HepG2 (cell line): ENCODE measurements around the gene NDUFB6. TPM values are rescaled to one million over a fixed set of nuclear protein-coding genes. Genes with fewer than 3 reads are reported as not detected.
A peak's percentile ranks its signal among the peaks of the same experiment; 100 is the strongest.

Experiments used
- DZIP1 ChIP-seq: sonication (generic); formaldehyde crosslinking; IDR thresholded peaks from 2 replicates; pipeline ENCODE4 v1.5.0; 2020; ENCODE audit warnings: mild to moderate bottlenecking, missing genetic modification reagents
- GTF2F1 ChIP-seq: fragments of 150-350 bp; IDR thresholded peaks from 2 replicates; pipeline ENCODE4 v1.6.1; 2014; ENCODE audit warnings: low read length
- HNRNPL ChIP-seq: fragments of 200-400 bp; formaldehyde crosslinking; IDR thresholded peaks from 2 replicates; pipeline ENCODE4 v1.6.1; 2017; ENCODE audit warnings: mild to moderate bottlenecking, low read depth, low read length
- PAXIP1 ChIP-seq: sonication (generic); formaldehyde crosslinking; conservative IDR thresholded peaks from 2 replicates; pipeline ENCODE4 v1.4.0; 2020; ENCODE audit warnings: mild to moderate bottlenecking, missing genetic modification reagents, moderate library complexity
- POLR2AphosphoS2 ChIP-seq: IDR thresholded peaks from 2 replicates; pipeline ENCODE4 v1.6.1; 2011; ENCODE audit warnings: low read depth, low read length, improper control_type of control experiment
- PPARG ChIP-seq: conservative IDR thresholded peaks from 2 replicates; pipeline ENCODE4 v1.6.1; 2016; ENCODE audit warnings: missing biosample characterization, missing genetic modification reagents
- SMAD3 ChIP-seq: sonication (generic); formaldehyde crosslinking; IDR thresholded peaks from 2 replicates; pipeline ENCODE4 v1.4.0; 2020; ENCODE audit warnings: missing genetic modification reagents
- STAT6 ChIP-seq: sonication (generic); formaldehyde crosslinking; IDR thresholded peaks from 2 replicates; pipeline ENCODE4 v1.4.0; 2020; ENCODE audit warnings: missing genetic modification reagents, mild to moderate bottlenecking, borderline replicate concordance
- ZBTB25 ChIP-seq: IDR thresholded peaks from 2 replicates; pipeline ENCODE4 v1.6.1; 2018; ENCODE audit warnings: missing genetic modification reagents
- ZNF124 ChIP-seq: sonication (generic); formaldehyde crosslinking; IDR thresholded peaks from 2 replicates; pipeline ENCODE4 v1.4.0; 2020; ENCODE audit warnings: missing genetic modification reagents
- ZNF546 ChIP-seq: sonication (generic); formaldehyde crosslinking; conservative IDR thresholded peaks from 2 replicates; pipeline ENCODE4 v1.8.1; 2023; ENCODE audit warnings: mild to moderate bottlenecking, missing genetic modification reagents
- ZNF598 ChIP-seq: sonication (generic); formaldehyde crosslinking; IDR thresholded peaks from 2 replicates; pipeline ENCODE4 v1.5.1; 2020; ENCODE audit warnings: mild to moderate bottlenecking, missing genetic modification reagents, borderline replicate concordance
- ZNF766 ChIP-seq: sonication (generic); formaldehyde crosslinking; IDR thresholded peaks from 2 replicates; pipeline ENCODE4 v1.5.0; 2020; ENCODE audit warnings: missing genetic modification reagents, borderline replicate concordance
- ZNF775 ChIP-seq: sonication (generic); formaldehyde crosslinking; IDR thresholded peaks from 2 replicates; pipeline ENCODE4 v1.4.0; 2020; ENCODE audit warnings: missing genetic modification reagents, mild to moderate bottlenecking, moderate library complexity, borderline replicate concordance
- ZNF782 ChIP-seq: sonication (generic); formaldehyde crosslinking; IDR thresholded peaks from 2 replicates; pipeline ENCODE4 v1.4.0; 2020; ENCODE audit warnings: missing genetic modification reagents, mild to moderate bottlenecking, borderline replicate concordance
- ZNF891 ChIP-seq: sonication (generic); formaldehyde crosslinking; IDR thresholded peaks from 2 replicates; pipeline ENCODE4 v1.5.0; 2020; ENCODE audit warnings: mild to moderate bottlenecking, missing genetic modification reagents
- polyA plus RNA-seq, 8 experiments: library from polyadenylated mRNA; depleted of rRNA in 3 of 8; stranded (reverse) in 7 of 8; unstranded in 1 of 8; fragments of >200 nt; fragmentation: Illumina TruSeq in 4 of 8; extraction: Trizol in 4 of 8; gene quantifications; 2 replicates each; pipeline versions ENCODE4 v1.2.1 to v1.2.3, GENCODE V29; 2011 to 2016; ENCODE audit warnings: low read depth in 4 of 8, missing spikeins in 1 of 8, mixed read lengths in 1 of 8; ENCODE audit not compliant: insufficient read depth in 1 of 8
- total RNA-seq, 5 experiments: library from RNA; depleted of rRNA; stranded (reverse); fragments of >200 nt; fragmentation: Illumina TruSeq; extraction: Trizol; gene quantifications; 2 replicates each; pipeline ENCODE4 v1.2.3, GENCODE V29; 2016; ENCODE audit warnings: low read depth in 1 of 5

Gene NDUFB6
- total and polyA plus RNA-seq, 2 of the 13 experiments (the other 11 are each of a cell fraction or from before 2014, with no cell fraction given), result 31.2 to 81.9 TPM

- TF ChIP-seq HNRNPL (no peak), DZIP1 (CRISPR knock-in tag) (no peak), STAT6 (CRISPR knock-in tag) (no peak; the same call in 1 of the 2 replicates), POLR2AphosphoS2 (no peak), SMAD3 (peak; percentile 38; the same call in 1 of the 2 replicates), ZBTB25 (CRISPR knock-in tag) (no peak), ZNF124 (CRISPR knock-in tag) (peak; percentile 49; the same call in 1 of the 2 replicates), ZNF891 (no peak), ZNF598 (CRISPR knock-in tag) (no peak; the same call in 1 of the 2 replicates), ZNF546 (CRISPR knock-in tag) (no peak), ZNF782 (peak; percentile 68; the same call in 1 of the 2 replicates), PAXIP1 (CRISPR knock-in tag) (peak; percentile 42; the same call in 1 of the 2 replicates), GTF2F1 (no peak; the same call in 1 of the 2 replicates), ZNF775 (CRISPR knock-in tag) (0 out of 2 replicates have a peak, but pooled peaks have one; percentile 47), ZNF766 (CRISPR knock-in tag) (no peak), PPARG (CRISPR knock-in tag) (no peak)
These were observed at the start of gene NDUFB6 (continued) for GRCh38 chr9:32572900-32573523.
